Naive B cell (primary cell): Measurements from ENCODE around the gene SLCO3A1. TPM values are rescaled to one million over a fixed set of nuclear protein-coding genes. Genes with fewer than 3 reads are reported as not detected.

ENCODE experiments used
- ATAC-seq, 2 donors: fragments of 150-1000 bp; cut with Tn5 transposase; 2 replicates each; pipeline ENCODE4 v1.10.0; 2021; ENCODE audit warnings: low read depth in 2 of 2, mild to moderate bottlenecking in 2 of 2, moderate library complexity in 2 of 2
- DNase-seq: peaks from one replicate; pipeline ENCODE4 v3.0.0; 2022
- H3K27ac Mint-ChIP-seq, 6 donors: one replicate each; pipeline ENCODE4 v1.8.0; 2020 to 2022; ENCODE audit warnings: mild to moderate bottlenecking in 6 of 6, mixed read lengths in 6 of 6, moderate library complexity in 5 of 6, inconsistent platforms in 2 of 6
- H3K27me3 Mint-ChIP-seq, 3 donors: one replicate each; pipeline ENCODE4 v1.8.0; 2021 to 2022; ENCODE audit warnings: mixed read lengths in 3 of 3, mild to moderate bottlenecking in 1 of 3
- H3K36me3 Mint-ChIP-seq, 2 donors: one replicate each; pipeline ENCODE4 v1.8.0; 2020 to 2022; ENCODE audit warnings: mixed read lengths in 2 of 2, inconsistent platforms in 1 of 2, mild to moderate bottlenecking in 1 of 2
- H3K4me1 Mint-ChIP-seq, 3 donors: one replicate each; pipeline ENCODE4 v1.8.0; 2020 to 2022; ENCODE audit warnings: mixed read lengths in 3 of 3, inconsistent platforms in 1 of 3, mild to moderate bottlenecking in 1 of 3, moderate library complexity in 1 of 3
- H3K4me3 Mint-ChIP-seq, 8 donors: one replicate each; pipeline ENCODE4 v1.8.0; 2020 to 2022; ENCODE audit warnings: mild to moderate bottlenecking in 8 of 8, mixed read lengths in 8 of 8, moderate library complexity in 8 of 8, inconsistent platforms in 2 of 8
- H3K9me3 Mint-ChIP-seq, 7 donors: one replicate each; pipeline ENCODE4 v1.8.0; 2020 to 2022; ENCODE audit warnings: mixed read lengths in 7 of 7, mild to moderate bottlenecking in 5 of 7, inconsistent platforms in 2 of 7, moderate library complexity in 1 of 7
- polyA plus RNA-seq, 6 donors: library from polyadenylated mRNA; unstranded; fragments of 300-500 nt; fragmentation: Illumina TruSeq; gene quantifications; one replicate each; pipeline ENCODE4 v1.2.3, GENCODE V29; 2021; ENCODE audit warnings: low read depth in 6 of 6

SLCO3A1 gene
- polyA plus RNA-seq, 6 donors from 2014 or later = 0.25 to 0.73 (median 0.47) TPM; not detected in 2

DNA sequence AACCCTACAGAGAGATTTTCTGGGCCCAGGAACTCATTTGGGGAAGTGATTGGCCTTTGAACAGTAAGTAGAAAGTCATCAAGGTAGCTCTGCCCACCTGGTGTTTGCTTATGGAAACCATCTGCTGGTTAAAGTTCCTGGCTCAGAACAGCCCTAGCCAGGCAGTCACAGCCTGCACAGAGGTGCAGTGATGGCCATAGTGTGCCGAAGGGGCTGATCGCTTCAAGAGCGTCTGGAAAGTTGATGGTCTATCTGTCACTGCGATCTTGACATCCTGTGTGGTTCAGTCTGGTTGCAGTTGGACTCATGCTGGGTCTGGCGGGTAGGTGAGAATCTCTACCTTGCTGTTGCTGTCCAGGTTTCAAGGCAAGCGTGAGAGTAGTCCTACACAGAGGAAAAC is 151.6 kb downstream of the SLCO3A1 start:
- Mint-ChIP-seq H3K4me1 (peaks cover 0 to 13% (median 0%) of the 10 kb centered on the region in 3 donors), H3K27ac (no peak overlapping the region), H3K27me3 (no peaks in the 10 kb centered on the region), H3K4me3 (no peak overlapping the region), H3K9me3 (peaks cover 0 to 5% (median 0%) of the 10 kb centered on the region in 7 donors), H3K36me3 (no peaks in the 10 kb centered on the region)
- ATAC-seq = no peak
- no peak for DNase-seq

DNA sequence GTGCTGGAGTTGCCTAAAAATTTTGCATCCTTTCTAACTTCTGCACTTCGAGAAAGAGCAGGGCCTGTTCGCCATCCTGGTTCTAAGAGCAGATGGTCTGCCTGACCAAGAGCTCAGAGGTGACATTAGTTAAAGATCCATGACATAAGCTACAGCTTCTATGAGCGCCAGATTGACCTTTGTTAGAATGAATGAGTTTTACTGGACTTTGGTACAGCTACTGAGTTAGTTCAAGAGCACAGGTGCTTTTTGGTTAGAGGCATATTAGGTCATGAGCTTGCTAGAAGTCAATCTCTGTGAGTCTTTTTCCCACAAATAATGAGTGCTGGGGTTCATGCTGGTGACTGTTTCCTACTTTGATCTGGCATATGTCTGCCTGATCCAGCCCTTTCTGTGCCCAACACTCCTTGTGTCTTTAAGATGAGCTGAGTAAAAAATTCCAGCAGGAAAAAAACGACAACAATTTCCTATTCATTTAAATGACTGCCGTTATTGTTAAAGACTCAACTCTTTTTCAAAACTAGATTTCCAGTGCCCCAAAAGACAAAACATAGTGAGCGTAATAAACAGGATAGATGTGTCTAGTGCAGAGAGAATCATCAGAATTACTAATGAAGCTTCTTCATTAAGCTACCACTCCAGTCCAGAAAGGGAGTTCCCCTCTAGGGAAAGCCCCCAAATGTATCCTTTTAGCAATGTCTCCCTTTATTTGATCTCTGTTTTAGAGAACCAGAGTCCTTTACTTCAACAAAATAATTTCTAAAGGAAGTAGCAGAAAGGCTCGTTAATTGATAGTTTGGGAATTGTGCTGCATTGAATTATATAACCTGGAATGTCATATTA is 152.9 kb downstream of the SLCO3A1 start:
- no peak for DNase-seq
- Mint-ChIP-seq H3K4me1 (peaks cover 0 to 13% (median 0%) of the 10 kb centered on the region in 3 donors), H3K27me3 (peaks cover 0 to 4% (median 0%) of the 10 kb centered on the region in 3 donors), H3K9me3 (peaks cover 0 to 9% (median 0%) of the 10 kb centered on the region in 7 donors), H3K27ac (no peak overlapping the region), H3K4me3 (no peak overlapping the region), H3K36me3 (no peaks in the 10 kb centered on the region)
- ATAC-seq = no peak

DNA sequence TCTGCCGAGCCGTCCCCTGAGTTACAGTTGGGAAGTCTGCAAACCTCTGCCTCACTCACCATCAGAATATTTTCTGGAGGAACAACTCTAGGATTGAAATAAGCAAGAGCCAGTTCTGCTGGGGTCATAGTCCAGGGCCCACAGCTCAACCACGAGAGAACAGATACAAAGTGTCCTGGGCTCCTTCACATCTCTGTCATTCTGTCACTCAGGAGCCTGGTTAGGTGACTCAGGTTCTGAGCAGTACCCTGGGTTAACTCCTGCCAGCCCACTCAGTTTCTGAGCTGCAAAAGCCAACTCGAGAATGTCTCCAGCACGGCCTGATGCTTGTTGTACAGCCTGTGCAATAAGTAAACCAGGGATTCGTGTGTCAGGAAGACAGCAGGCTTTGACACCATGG is 155.7 kb downstream of the SLCO3A1 start:
- Mint-ChIP-seq H3K4me1 (peaks cover 0 to 13% (median 0%) of the 10 kb centered on the region in 3 donors), H3K27ac (no peak overlapping the region), H3K4me3 (peak overlapping the region in 1 of 8 donors; percentile 37), H3K36me3 (no peaks in the 10 kb centered on the region), H3K27me3 (peaks cover 0 to 6% (median 0%) of the 10 kb centered on the region in 3 donors), H3K9me3 (peaks cover 0 to 9% (median 0%) of the 10 kb centered on the region in 7 donors)
- DNase-seq = no peak
- no peak for ATAC-seq

DNA sequence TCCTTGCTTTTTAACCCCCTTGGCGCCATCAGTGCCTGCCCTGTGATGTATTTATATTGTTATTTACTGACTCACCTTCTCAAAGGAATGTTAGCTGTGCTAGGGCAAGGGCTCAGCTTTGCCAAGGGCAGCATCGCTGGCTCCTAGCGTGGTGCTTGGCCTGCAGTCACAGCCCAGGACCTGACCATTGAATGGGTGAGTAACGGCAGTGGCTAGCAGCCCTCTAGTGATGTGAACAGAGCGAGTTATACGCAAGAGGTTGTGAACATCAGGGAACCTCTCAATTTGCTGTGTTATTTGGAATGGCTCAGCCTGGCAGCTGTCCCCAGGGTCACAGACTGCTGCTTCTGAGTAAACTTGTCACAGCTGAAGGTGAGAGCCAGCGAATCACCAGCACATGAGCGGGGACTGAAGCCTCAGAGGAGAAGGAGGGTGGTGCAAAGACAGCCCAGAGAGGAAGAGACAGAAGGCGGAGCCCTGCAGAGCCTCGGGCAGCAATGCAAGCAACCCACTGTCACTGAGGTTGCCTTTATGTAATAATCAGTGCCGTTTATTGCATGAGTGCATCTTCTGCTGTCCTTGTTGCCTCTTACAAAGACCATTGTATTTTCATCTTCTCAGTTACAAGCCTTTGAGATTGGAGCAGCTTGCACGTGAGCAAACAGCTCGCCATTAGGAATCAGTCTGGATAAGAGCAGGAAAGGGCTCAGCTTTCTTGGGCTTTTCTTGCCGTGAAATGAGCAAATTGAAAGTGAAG is 158.3 kb downstream of the SLCO3A1 start:
- H3K4me3 Mint-ChIP-seq = no peak overlapping the region

DNA sequence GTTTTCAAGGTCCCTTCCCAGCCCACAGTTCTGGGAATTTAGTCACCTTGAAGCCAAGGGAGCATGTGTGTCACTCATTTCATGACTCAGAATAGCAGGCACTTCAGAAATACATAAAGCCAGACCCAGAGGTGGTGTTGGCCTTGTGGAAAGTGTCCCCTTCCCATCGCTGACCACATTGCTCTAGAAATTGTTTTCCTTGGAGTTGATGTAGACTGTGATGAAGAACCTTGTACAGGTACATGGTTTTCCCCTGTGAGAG is 158.8 kb downstream of the SLCO3A1 start:
- Mint-ChIP-seq H3K27ac (no peak overlapping the region), H3K27me3 (peaks cover 14 to 37% (median 19%) of the 10 kb centered on the region in 3 donors), H3K4me1 (peaks cover 0 to 10% (median 0%) of the 10 kb centered on the region in 3 donors), H3K9me3 (peaks cover 0 to 16% (median 0%) of the 10 kb centered on the region in 7 donors), H3K4me3 (no peak overlapping the region), H3K36me3 (no peaks in the 10 kb centered on the region)
- no peak for ATAC-seq
- no peak for DNase-seq

More for the DNA sequence above, 158.3 kb downstream of the SLCO3A1 start:
- ATAC-seq (no peak), DNase-seq (no peak)
- Mint-ChIP-seq H3K36me3 (no peaks in the 10 kb centered on the region), H3K9me3 (peaks cover 0 to 14% (median 0%) of the 10 kb centered on the region in 7 donors), H3K27ac (peak overlapping the region in 1 of 6 donors; percentile 39), H3K27me3 (peaks cover 9 to 32% (median 15%) of the 10 kb centered on the region in 3 donors), H3K4me1 (peaks cover 0 to 13% (median 0%) of the 10 kb centered on the region in 3 donors)

DNA sequence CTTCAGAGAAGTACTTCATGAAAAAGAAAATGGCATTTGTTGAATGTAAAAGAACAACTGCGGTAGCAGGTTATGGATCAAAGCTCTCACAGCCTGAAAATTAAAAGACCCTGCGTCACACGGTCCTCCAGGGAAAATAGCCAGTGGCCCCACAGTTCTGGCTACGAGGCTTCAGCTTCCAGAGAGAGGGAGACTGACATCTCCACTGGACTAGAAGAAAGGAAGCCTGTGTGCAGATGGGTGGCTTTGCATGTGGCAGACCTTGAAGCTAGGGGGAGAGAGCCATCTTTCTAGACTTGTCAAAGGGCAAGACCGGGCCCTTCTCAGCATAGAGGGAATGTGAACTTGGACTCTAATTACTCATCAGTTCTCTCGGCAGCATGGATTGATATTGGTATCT is 159.4 kb downstream of the SLCO3A1 start:
- Mint-ChIP-seq H3K27ac (no peak overlapping the region), H3K27me3 (peaks cover 17 to 42% (median 21%) of the 10 kb centered on the region in 3 donors), H3K4me1 (peaks cover 0 to 10% (median 2%) of the 10 kb centered on the region in 3 donors), H3K9me3 (peaks cover 0 to 17% (median 0%) of the 10 kb centered on the region in 7 donors), H3K4me3 (no peak overlapping the region), H3K36me3 (no peaks in the 10 kb centered on the region)
- DNase-seq (no peak), ATAC-seq (no peak)

DNA sequence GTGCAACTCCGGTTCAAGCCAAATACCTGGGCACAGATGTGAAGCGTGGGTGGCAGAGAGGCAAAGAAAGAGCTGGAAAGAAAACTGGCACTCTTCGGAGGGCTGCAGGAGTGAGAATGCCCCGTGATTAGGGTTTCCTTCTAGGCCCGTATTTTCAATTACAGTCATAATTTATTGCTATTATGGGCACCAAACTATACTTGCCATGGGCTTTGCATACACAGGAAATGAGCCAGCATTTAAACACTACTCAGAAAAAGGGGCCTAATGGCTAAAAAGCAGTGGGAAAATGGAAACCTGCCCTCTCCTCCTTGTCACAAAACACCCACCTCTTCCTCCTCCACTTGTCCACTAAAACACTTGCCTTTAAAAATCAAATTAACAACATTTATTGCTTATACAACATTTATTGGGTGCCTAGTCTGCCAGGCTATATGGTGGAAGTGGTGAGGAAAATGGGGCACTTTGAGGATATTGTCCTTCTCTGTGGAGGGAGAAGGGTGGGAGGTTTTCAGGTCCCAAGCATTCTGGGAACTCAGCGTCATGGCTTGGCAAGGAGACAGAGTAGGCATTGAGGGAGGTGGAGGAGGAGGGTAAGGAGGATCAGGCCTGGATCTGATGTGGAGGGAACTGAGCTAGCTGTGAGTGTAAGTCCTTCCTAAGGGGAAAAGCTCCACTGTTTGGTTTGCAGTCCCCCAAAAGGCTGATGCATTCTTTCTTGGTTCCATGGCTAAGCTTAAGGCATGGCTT is 160.9 kb downstream of the SLCO3A1 start:
- Mint-ChIP-seq H3K4me1 (peaks cover 0 to 4% (median under 1%) of the 10 kb centered on the region in 3 donors), H3K27ac (peak overlapping the region in 1 of 6 donors; percentile 13), H3K4me3 (no peak overlapping the region)

DNA sequence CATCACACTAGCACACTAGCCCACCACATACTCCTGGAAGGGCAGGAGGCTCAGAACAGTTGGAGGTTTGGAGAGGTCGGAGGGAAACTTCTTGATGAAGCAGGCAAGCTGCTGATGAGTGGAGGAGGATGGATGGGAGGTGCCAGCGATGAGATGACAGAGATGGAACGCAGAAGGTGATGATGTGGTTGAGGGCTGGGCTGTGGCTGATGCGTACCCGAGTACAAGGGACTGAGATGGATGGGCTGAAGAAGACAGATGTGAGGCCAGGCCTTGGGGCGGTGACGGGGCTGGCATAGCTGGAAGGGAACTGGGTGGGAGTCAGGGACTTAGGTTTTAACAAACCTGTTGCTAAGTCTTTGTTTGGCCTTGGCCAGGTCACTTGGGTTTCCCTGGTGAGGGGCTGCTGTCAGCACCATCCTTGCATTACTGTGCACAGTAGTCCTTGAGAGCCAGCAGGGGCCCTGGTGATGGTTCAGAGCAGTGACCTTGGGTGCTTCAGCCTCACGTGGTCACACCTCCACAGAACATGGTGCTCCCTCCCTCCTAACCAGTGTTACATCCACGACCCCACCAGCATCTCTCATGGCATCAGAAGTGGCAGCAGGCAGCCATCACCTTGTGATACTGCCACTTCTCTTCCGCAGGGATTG is 164.5 kb downstream of the SLCO3A1 start:
- ATAC-seq = no peak
- Mint-ChIP-seq H3K4me1 (peaks cover 0 to 4% (median 0%) of the 10 kb centered on the region in 3 donors), H3K27me3 (peaks cover 19 to 46% (median 21%) of the 10 kb centered on the region in 3 donors), H3K27ac (peak overlapping the region in 2 of 6 donors; percentile 25 to 77), H3K4me3 (no peak overlapping the region), H3K9me3 (peaks cover 0 to 17% (median 0%) of the 10 kb centered on the region in 7 donors), H3K36me3 (no peaks in the 10 kb centered on the region)
- DNase-seq = no peak

More for the DNA sequence above, 160.9 kb downstream of the SLCO3A1 start:
- Mint-ChIP-seq H3K9me3 (peaks cover 0 to 17% (median 0%) of the 10 kb centered on the region in 7 donors), H3K27me3 (peaks cover 19 to 44% (median 21%) of the 10 kb centered on the region in 3 donors), H3K36me3 (no peaks in the 10 kb centered on the region)
- DNase-seq (no peak), ATAC-seq (no peak)

DNA sequence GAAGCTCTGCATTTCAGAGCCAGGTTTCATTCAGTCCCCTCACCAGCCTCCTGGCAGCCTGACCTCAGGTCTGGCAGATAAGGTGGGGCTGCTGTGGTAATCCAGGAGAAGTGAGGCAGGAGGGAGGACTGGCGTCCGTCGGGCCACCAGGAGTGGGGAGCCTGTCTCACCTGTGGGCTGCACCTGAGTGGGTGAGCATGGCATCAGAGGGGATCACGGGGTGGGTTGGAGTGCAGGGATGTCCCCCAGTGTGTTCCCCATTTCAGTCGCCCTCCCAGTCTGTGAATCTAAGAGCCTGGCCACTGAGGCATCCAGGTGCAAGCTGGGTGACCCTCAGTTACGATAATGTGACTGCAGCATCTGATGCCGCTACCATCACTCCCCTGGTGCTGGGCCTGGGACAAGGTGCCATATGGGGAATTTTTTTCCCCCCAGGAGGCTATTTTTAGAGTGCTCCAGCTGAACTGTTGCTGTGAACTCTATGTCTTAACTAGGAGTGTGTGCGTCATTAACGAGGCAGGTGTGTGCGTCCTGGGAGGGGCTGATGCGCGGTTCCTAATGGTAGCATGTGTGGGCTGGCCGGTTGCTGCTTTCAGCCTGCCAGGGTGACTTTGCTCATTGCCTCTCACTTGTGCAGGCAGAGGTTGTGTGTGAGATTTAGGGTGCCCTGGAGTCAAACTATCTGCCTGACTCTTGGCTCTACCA is 165.2 kb downstream of the SLCO3A1 start:
- Mint-ChIP-seq H3K4me3 (no peak overlapping the region), H3K4me1 (peaks cover 0 to 4% (median 0%) of the 10 kb centered on the region in 3 donors), H3K36me3 (no peaks in the 10 kb centered on the region), H3K27ac (no peak overlapping the region), H3K9me3 (peaks cover 0 to 17% (median 0%) of the 10 kb centered on the region in 7 donors), H3K27me3 (peaks cover 19 to 46% (median 21%) of the 10 kb centered on the region in 3 donors)
- no peak for DNase-seq
- ATAC-seq = no peak

DNA sequence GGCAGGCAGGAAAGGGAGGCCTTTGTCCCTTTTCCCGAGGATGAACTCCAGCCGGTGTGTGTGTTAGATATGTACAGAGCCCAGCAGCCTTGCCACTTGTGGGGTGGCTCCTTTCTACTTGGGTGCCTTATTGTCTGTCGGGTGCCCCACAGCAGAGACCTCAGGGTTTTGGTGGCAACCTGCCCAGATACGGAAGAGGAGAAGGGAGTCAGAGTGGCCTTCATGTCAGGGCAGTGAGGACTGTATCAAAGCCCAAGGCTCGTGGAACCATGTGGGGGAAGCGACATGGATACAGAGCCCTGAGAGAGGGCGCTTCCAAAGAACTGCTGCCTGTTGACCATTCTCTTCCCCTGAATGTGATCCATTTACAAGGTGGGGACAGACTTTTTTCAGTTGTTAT is 166.2 kb downstream of the SLCO3A1 start:
- peaks cover 0 to 4% (median 0%) of the 10 kb centered on the region in 3 donors for H3K4me1 Mint-ChIP-seq
- peaks cover 15 to 41% (median 17%) of the 10 kb centered on the region in 3 donors for H3K27me3 Mint-ChIP-seq
- no peak for ATAC-seq
- peaks cover 0 to 18% (median 0%) of the 10 kb centered on the region in 7 donors for H3K9me3 Mint-ChIP-seq
- H3K4me3 Mint-ChIP-seq = no peak overlapping the region
- no peak for DNase-seq
- H3K27ac Mint-ChIP-seq = no peak overlapping the region
- no peaks in the 10 kb centered on the region for H3K36me3 Mint-ChIP-seq

DNA sequence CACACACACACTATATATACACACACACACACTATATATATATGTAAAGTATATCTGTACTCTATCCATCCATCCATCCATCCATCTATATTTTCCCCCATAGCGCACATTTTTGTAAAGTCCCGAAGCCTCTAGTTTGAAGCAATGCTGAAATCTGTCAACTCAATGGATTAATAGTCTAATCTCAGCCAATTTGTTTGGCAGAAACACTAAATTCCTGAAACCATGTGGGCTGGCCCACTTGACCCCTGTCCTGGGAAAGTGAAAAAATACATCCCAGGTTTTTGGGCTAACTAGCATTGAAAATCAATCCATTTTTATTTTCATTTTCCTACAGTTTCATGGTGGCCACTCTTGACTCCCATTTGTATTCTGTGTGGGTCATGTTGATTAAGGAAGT is 166.7 kb downstream of the SLCO3A1 start:
- no peak for ATAC-seq
- H3K27ac Mint-ChIP-seq = no peak overlapping the region
- peaks cover 0 to 22% (median 0%) of the 10 kb centered on the region in 7 donors for H3K9me3 Mint-ChIP-seq
- no peak overlapping the region for H3K4me3 Mint-ChIP-seq
- H3K27me3 Mint-ChIP-seq = peaks cover 14 to 36% (median 15%) of the 10 kb centered on the region in 3 donors
- H3K4me1 Mint-ChIP-seq = peaks cover 0 to 4% (median 0%) of the 10 kb centered on the region in 3 donors
- no peak for DNase-seq
- H3K36me3 Mint-ChIP-seq = no peaks in the 10 kb centered on the region

DNA sequence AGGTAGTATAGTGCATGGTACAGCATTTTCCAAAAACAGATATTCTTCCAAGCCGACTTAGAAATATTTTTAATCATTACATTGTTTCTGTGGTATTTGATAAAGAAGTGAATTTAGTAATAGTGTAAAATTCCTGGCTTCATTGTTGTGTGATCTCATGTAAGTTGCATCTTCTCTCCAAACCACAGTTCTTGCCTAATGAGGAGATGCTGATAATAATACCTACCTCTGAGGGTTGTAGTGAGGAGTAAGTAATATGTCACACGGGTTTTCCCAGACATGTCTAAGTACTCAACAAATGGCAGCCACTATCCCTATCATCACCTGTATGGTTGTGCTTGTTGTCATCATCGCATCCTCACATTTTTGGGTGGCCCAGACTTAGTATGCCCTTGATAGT is 167.3 kb downstream of the SLCO3A1 start:
- no peak overlapping the region for H3K4me3 Mint-ChIP-seq
- H3K9me3 Mint-ChIP-seq = peaks cover 0 to 22% (median 0%) of the 10 kb centered on the region in 7 donors
- no peak for DNase-seq
- ATAC-seq = no peak
- H3K4me1 Mint-ChIP-seq = peaks cover 0 to 4% (median 0%) of the 10 kb centered on the region in 3 donors
- H3K36me3 Mint-ChIP-seq = no peaks in the 10 kb centered on the region
- H3K27me3 Mint-ChIP-seq = peaks cover 8 to 30% (median 19%) of the 10 kb centered on the region in 3 donors
- no peak overlapping the region for H3K27ac Mint-ChIP-seq
